ENCODE data around the gene EIF4G1. TPM values are rescaled to one million over a fixed set of nuclear protein-coding genes. Genes with fewer than 3 reads are reported as not detected.
"Not testable (repeated sequence)": the region's sequence is repeated elsewhere in the genome, so short reads cannot be mapped to it uniquely, and the experiment has no call there.

EIF4G1 gene, protein sequence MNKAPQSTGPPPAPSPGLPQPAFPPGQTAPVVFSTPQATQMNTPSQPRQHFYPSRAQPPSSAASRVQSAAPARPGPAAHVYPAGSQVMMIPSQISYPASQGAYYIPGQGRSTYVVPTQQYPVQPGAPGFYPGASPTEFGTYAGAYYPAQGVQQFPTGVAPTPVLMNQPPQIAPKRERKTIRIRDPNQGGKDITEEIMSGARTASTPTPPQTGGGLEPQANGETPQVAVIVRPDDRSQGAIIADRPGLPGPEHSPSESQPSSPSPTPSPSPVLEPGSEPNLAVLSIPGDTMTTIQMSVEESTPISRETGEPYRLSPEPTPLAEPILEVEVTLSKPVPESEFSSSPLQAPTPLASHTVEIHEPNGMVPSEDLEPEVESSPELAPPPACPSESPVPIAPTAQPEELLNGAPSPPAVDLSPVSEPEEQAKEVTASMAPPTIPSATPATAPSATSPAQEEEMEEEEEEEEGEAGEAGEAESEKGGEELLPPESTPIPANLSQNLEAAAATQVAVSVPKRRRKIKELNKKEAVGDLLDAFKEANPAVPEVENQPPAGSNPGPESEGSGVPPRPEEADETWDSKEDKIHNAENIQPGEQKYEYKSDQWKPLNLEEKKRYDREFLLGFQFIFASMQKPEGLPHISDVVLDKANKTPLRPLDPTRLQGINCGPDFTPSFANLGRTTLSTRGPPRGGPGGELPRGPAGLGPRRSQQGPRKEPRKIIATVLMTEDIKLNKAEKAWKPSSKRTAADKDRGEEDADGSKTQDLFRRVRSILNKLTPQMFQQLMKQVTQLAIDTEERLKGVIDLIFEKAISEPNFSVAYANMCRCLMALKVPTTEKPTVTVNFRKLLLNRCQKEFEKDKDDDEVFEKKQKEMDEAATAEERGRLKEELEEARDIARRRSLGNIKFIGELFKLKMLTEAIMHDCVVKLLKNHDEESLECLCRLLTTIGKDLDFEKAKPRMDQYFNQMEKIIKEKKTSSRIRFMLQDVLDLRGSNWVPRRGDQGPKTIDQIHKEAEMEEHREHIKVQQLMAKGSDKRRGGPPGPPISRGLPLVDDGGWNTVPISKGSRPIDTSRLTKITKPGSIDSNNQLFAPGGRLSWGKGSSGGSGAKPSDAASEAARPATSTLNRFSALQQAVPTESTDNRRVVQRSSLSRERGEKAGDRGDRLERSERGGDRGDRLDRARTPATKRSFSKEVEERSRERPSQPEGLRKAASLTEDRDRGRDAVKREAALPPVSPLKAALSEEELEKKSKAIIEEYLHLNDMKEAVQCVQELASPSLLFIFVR (N-terminal part only)
- total RNA-seq = 182 TPM
- 10 to 100 TPM; 13.7 to 18.8 (median 16.5) TPM for polyA plus RNA-seq

- Mint-ChIP-seq H3K27me3 (no peaks in the 10 kb centered on the region), H3K4me3 (peak within 1 kb of the TSS; percentile 86 to 94 (median 90)), H3K36me3 (peaks cover 21% of the 10 kb centered on the region), H3K27ac (peak within 1 kb of the TSS; percentile 91 to 96 (median 94)), H3K9me3 (no peaks in the 10 kb centered on the region), H3K4me1 (peaks cover 11 to 32% (median 23%) of the 10 kb centered on the region in 4 donors)
- ATAC-seq (ENCODE audit: low read depth in 2 of 2) (peak; percentile 84 to 89), DNase-seq (peak; percentile 91 to 95 (median 92))
- Histone ChIP-seq H3K9me3 (ENCODE audit: control insufficient read depth in 2 of 2, low read length in 2 of 2) (no peaks in the 10 kb centered on the region), H3K27me3 (ENCODE audit: control insufficient read depth, insufficient read depth, low read length) (no peaks in the 10 kb centered on the region), H3K27ac (ENCODE audit: insufficient read depth, low read length, poor library complexity, severe bottlenecking) (peak within 1 kb of the TSS; percentile 88), H3K4me1 (ENCODE audit: control insufficient read depth, insufficient read depth, low read length, poor library complexity, severe bottlenecking) (peaks cover 26% of the 10 kb centered on the region), H3K4me3 (ENCODE audit: low read depth, low read length) (peak within 1 kb of the TSS; percentile 78), H3K36me3 (ENCODE audit: control insufficient read depth, insufficient read depth, low read length) (peaks cover 21% of the 10 kb centered on the region)
Observed at GRCh38 chr3:184314363-184314699, at the start of gene EIF4G1. Gene EIF4G1 (plus strand): TSS chr3:184314606. CDS start chr3:184315797, 1,191 bp downstream.

DNA sequence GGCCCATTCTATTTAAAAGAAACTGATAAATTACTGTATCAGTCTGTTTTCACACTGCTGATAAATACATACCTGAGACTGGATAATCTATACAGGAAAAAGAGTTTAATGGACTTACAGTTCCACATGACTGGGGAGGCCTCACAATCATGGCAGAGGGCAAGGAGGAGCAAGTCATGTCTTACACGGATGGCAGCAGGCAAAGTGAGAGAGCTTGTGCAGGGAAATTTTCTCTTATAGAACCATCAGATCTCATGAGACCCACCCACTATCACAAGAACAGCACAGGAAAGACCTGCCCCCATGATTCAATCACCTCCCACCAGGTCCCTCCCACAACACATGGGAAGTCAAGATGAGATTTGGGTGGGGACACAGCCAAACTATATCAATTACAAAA is 47.2 kb upstream of the EIF4G1 start:
- DNase-seq; H3K4me3 Mint-ChIP-seq; H3K27ac ChIP-seq (ENCODE audit: insufficient read depth, low read length, poor library complexity, severe bottlenecking); H3K4me1 Mint-ChIP-seq; H3K9me3 ChIP-seq (ENCODE audit: control insufficient read depth in 2 of 2, low read length in 2 of 2); H3K4me1 ChIP-seq (ENCODE audit: control insufficient read depth, insufficient read depth, low read length, poor library complexity, severe bottlenecking); H3K27me3 ChIP-seq (ENCODE audit: control insufficient read depth, insufficient read depth, low read length); ATAC-seq (ENCODE audit: low read depth in 2 of 2); H3K27ac Mint-ChIP-seq; H3K36me3 Mint-ChIP-seq; H3K9me3 Mint-ChIP-seq; H3K36me3 ChIP-seq (ENCODE audit: control insufficient read depth, insufficient read depth, low read length); H3K4me3 ChIP-seq (ENCODE audit: low read depth, low read length): not testable (repeated sequence)
- peaks cover 67% of the 10 kb centered on the region for H3K27me3 Mint-ChIP-seq

- H3K27ac Mint-ChIP-seq = no peak overlapping the region
- peaks cover 0 to 7% (median 2%) of the 10 kb centered on the region in 4 donors for H3K4me1 Mint-ChIP-seq
- no peak overlapping the region for H3K4me3 Mint-ChIP-seq
- DNase-seq (no peak), ATAC-seq (ENCODE audit: low read depth in 2 of 2) (no peak)
- no peak overlapping the region for H3K4me3 ChIP-seq (ENCODE audit: low read depth, low read length)
- no peak overlapping the region for H3K27ac ChIP-seq (ENCODE audit: insufficient read depth, low read length, poor library complexity, severe bottlenecking)
- no peaks in the 10 kb centered on the region for H3K4me1 ChIP-seq (ENCODE audit: control insufficient read depth, insufficient read depth, low read length, poor library complexity, severe bottlenecking)
- H3K36me3 ChIP-seq (ENCODE audit: control insufficient read depth, insufficient read depth, low read length) = no peaks in the 10 kb centered on the region
- H3K9me3 Mint-ChIP-seq = peaks cover 0 to 5% (median 0%) of the 10 kb centered on the region in 7 donors
- peaks cover 55% of the 10 kb centered on the region for H3K27me3 Mint-ChIP-seq
- H3K9me3 ChIP-seq (ENCODE audit: control insufficient read depth in 2 of 2, low read length in 2 of 2) = no peaks in the 10 kb centered on the region
- H3K27me3 ChIP-seq (ENCODE audit: control insufficient read depth, insufficient read depth, low read length) = peaks cover 15% of the 10 kb centered on the region
- peaks cover 3% of the 10 kb centered on the region for H3K36me3 Mint-ChIP-seq
Observed at GRCh38 chr3:184272269-184272668, 42.1 kb upstream of the EIF4G1 start.

DNA sequence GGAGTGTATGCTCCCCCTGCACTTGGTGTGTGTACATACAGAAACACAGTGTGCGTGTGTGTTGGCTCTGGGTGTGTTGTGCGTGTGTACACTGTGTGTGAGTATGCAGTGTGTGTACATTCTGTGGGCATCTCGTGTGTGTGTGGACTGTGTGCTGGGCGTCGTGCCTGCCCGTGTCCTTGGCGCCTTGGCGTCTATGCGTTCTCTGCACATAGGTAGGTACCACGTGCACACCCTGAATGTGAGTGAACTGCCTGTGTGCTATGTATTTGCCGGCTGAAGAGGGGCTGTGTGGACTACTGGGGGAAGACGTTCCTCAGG is 39.1 kb upstream of the EIF4G1 start:
- H3K4me3 Mint-ChIP-seq = peak overlapping the region in 1 of 4 donors; percentile 59
- Histone ChIP-seq H3K4me1 (ENCODE audit: control insufficient read depth, insufficient read depth, low read length, poor library complexity, severe bottlenecking) (no peaks in the 10 kb centered on the region), H3K4me3 (ENCODE audit: low read depth, low read length) (no peak overlapping the region), H3K9me3 (ENCODE audit: control insufficient read depth in 2 of 2, low read length in 2 of 2) (no peaks in the 10 kb centered on the region), H3K27me3 (ENCODE audit: control insufficient read depth, insufficient read depth, low read length) (peaks cover 18% of the 10 kb centered on the region), H3K36me3 (ENCODE audit: control insufficient read depth, insufficient read depth, low read length) (no peaks in the 10 kb centered on the region), H3K27ac (ENCODE audit: insufficient read depth, low read length, poor library complexity, severe bottlenecking) (no peak overlapping the region)
- peaks cover 0 to 7% (median 2%) of the 10 kb centered on the region in 4 donors for H3K4me1 Mint-ChIP-seq
- no peak for DNase-seq
- peaks cover 3% of the 10 kb centered on the region for H3K36me3 Mint-ChIP-seq
- H3K27me3 Mint-ChIP-seq = peaks cover 49% of the 10 kb centered on the region
- H3K27ac Mint-ChIP-seq = no peak overlapping the region
- H3K9me3 Mint-ChIP-seq = peaks cover 0 to 3% (median 0%) of the 10 kb centered on the region in 7 donors
- ATAC-seq (ENCODE audit: low read depth in 2 of 2) = no peak

DNA sequence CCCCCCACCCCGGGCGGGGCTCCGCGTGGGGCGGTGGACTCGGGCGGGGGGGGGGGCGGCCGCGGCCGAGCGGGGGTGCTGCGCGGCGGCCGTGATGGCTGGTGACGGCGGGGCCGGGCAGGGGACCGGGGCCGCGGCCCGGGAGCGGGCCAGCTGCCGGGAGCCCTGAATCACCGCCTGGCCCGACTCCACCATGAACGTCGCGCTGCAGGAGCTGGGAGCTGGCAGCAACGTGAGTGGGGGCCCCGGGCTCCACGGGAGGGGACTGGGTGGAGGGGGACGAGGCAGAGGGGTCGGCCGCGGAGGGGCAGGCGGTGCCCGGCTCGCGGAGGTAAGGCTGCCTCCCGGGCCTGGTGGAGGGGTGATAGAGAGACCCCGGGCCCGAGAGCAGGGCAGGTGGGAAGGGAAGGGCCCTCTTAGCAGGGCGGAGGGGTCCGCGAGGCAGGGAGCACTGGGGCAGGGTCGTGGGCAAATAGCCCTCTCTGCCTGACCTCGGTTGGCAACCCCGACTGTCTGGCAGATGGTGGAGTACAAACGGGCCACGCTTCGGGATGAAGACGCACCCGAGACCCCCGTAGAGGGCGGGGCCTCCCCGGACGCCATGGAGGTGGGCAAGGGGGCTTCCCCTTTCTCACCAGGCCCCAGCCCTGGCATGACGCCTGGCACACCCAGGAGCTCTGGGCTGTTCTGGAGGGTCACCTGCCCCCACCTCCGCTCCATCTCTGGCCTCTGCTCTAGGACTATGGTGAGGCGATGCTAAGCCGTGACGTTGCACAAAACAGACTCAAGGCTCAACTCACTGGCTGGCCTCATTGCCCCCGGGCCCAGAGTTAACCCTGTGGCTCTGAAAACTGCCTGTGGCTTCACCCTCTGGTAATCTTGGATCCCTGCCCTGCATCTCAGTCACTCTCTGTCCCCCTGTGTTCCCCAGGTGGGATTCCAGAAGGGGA is 38.2 kb upstream of the EIF4G1 start, which contains the start of gene ECE2:
Gene ECE2 (plus strand): TSS at position 62 of the 950 bp plus-strand sequence. CDS start 132 bp downstream, at position 194.
- no peaks in the 10 kb centered on the region for H3K4me1 ChIP-seq (ENCODE audit: control insufficient read depth, insufficient read depth, low read length, poor library complexity, severe bottlenecking)
- H3K27ac ChIP-seq (ENCODE audit: insufficient read depth, low read length, poor library complexity, severe bottlenecking) = no peak within 1 kb of the TSS
- ATAC-seq (ENCODE audit: low read depth in 2 of 2) (no peak), DNase-seq (no peak)
- peaks cover 3% of the 10 kb centered on the region for H3K36me3 Mint-ChIP-seq
- peaks cover 0 to 7% (median 2%) of the 10 kb centered on the region in 4 donors for H3K4me1 Mint-ChIP-seq
- H3K9me3 Mint-ChIP-seq = peaks cover 0 to 3% (median 0%) of the 10 kb centered on the region in 7 donors
- H3K27me3 ChIP-seq (ENCODE audit: control insufficient read depth, insufficient read depth, low read length) = peaks cover 18% of the 10 kb centered on the region
- H3K4me3 Mint-ChIP-seq = peak within 1 kb of the TSS in 1 of 4 donors; percentile 59
- no peak within 1 kb of the TSS for H3K4me3 ChIP-seq (ENCODE audit: low read depth, low read length)
- no peak within 1 kb of the TSS for H3K27ac Mint-ChIP-seq
- peaks cover 48% of the 10 kb centered on the region for H3K27me3 Mint-ChIP-seq
- no peaks in the 10 kb centered on the region for H3K36me3 ChIP-seq (ENCODE audit: control insufficient read depth, insufficient read depth, low read length)
- no peaks in the 10 kb centered on the region for H3K9me3 ChIP-seq (ENCODE audit: control insufficient read depth in 2 of 2, low read length in 2 of 2)

- H3K4me3 ChIP-seq (ENCODE audit: low read depth, low read length) = no peak overlapping the region
- H3K9me3 Mint-ChIP-seq = peaks cover 0 to 2% (median 0%) of the 10 kb centered on the region in 7 donors
- no peak for ATAC-seq (ENCODE audit: low read depth in 2 of 2)
- peaks cover 18% of the 10 kb centered on the region for H3K27me3 ChIP-seq (ENCODE audit: control insufficient read depth, insufficient read depth, low read length)
- no peaks in the 10 kb centered on the region for H3K9me3 ChIP-seq (ENCODE audit: control insufficient read depth in 2 of 2, low read length in 2 of 2)
- peaks cover 0 to 7% (median 2%) of the 10 kb centered on the region in 4 donors for H3K4me1 Mint-ChIP-seq
- H3K36me3 Mint-ChIP-seq = peaks cover 3% of the 10 kb centered on the region
- DNase-seq = no peak
- H3K4me3 Mint-ChIP-seq = no peak overlapping the region
- H3K36me3 ChIP-seq (ENCODE audit: control insufficient read depth, insufficient read depth, low read length) = no peaks in the 10 kb centered on the region
- H3K4me1 ChIP-seq (ENCODE audit: control insufficient read depth, insufficient read depth, low read length, poor library complexity, severe bottlenecking) = no peaks in the 10 kb centered on the region
- H3K27ac ChIP-seq (ENCODE audit: insufficient read depth, low read length, poor library complexity, severe bottlenecking) = no peak overlapping the region
- H3K27ac Mint-ChIP-seq = no peak overlapping the region
- peaks cover 43% of the 10 kb centered on the region for H3K27me3 Mint-ChIP-seq
Observed at GRCh38 chr3:184277366-184277765, 37.0 kb upstream of the EIF4G1 start.
